Keratinocyte (primary cell): ENCODE data around the gene ARHGEF37.

Experiments
- CTCF ChIP-seq, 3 experiments: IDR thresholded peaks in 1 of 3; conservative IDR thresholded peaks in 1 of 3; optimal IDR thresholded peaks in 1 of 3; 2 replicates in 2 of 3; 3 replicates in 1 of 3; pipeline versions ENCODE3 to v1.5.1; 2011; ENCODE audit warnings: low read length in 3 of 3, mild to moderate bottlenecking in 3 of 3, moderate library complexity in 2 of 3, control low read depth in 1 of 3, inconsistent platforms in 1 of 3; ENCODE audit not compliant: insufficient read depth in 2 of 3; ENCODE audit errors: extremely low read depth in 1 of 3
- EZH2 ChIP-seq: IDR thresholded peaks from one replicate; pipeline ENCODE4 v1.6.1; 2012; ENCODE audit warnings: inconsistent platforms, mild to moderate bottlenecking, low read length, moderate library complexity

GRCh38 chr5:149584121-149584520 lies 2.8 kb downstream of the ARHGEF37 start:
- TF ChIP-seq EZH2 (no peak), CTCF (optimal IDR thresholded peaks at IDR 0.05 in 1 of 3, IDR thresholded peaks at IDR 0.05 in 1 of 3, conservative IDR thresholded peaks at IDR 0.05 in 1 of 3; ENCODE audit: extremely low read depth in 1 of 3, insufficient read depth in 2 of 3, low read length in 3 of 3) (no peak)
